HG03571 (cell line): ENCODE data around the gene KLC1.

Experiments used
- ATAC-seq: cut with Tn5 transposase; IDR thresholded peaks from one replicate; pipeline ENCODE4 v1.9.1; 2021; ENCODE audit not compliant: unreplicated experiment

The KLC1 gene

DNA sequence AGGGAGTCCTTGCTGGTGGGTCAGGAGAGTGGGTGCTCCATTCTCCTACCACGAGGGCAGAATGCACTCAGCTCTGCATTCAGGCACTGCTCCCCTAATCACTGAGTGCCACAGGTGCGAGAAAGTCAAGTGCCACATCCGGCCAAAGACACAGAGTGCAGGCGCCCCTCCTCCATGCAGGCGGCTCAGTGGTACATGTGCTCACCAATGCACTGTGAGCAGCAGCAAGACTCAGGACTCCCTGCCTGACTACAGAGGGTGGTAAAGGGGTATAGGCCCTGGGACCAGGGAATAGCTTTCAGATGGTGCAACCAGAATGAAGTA, 119.5 kb downstream of the KLC1 start:
- ATAC-seq, result no peak

DNA sequence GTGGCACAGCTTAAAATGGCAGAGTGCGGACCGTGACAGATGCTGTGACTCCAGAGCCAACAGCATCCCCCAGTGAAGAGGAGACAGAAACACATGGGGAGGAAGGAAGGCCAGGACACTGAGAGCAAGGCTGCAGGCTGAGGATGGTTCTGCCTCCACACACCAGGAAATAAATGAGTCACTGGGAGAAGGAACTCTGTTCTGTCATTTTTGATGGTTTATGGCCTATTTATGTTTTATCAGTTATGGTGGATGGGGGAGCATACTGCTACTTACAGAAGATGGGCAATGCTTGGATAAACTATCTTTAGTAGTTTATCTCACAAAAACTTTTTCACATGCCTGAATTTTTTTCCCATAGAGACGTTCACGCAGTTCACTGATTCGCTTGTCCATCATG, 120.4 kb downstream of the KLC1 start:
- no peak for ATAC-seq

DNA sequence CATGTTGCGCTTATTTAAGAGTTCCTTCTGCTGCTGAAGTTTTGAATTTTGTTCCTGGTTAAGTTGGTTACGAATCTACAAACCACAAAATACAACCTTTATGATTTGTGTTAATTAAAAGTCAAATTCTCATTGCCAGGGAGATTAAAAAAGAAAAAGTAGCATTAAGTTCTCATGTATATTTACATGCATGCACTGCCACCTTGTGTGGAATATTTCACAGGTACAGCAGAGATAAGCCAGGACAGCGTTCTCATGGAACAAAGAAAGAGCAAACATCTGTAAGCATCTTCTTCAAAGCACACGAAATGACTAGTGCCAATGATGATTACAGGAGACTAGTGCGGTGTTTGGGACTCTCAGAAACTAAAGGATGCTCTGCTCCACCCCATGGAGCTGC, 120.8 kb downstream of the KLC1 start:
- no peak for ATAC-seq
